Ishikawa (cell line): Measurements from ENCODE around the gene ETNK2.

Experiments
- CEBPB ChIP-seq: IDR thresholded peaks from 2 replicates; pipeline ENCODE4 v1.6.1; 2012
- CREB1 ChIP-seq: IDR thresholded peaks from 2 replicates; pipeline ENCODE4 v1.6.1; 2012; ENCODE audit warnings: low read depth
- EGR1 ChIP-seq: IDR thresholded peaks from 2 replicates; pipeline ENCODE4 v1.6.1; 2012
- EP300 ChIP-seq: IDR thresholded peaks from 2 replicates; pipeline ENCODE4 v1.6.1; 2012; ENCODE audit warnings: borderline replicate concordance
- FOXM1 ChIP-seq: IDR thresholded peaks from 2 replicates; pipeline ENCODE4 v1.6.1; 2012; ENCODE audit warnings: low read depth, borderline replicate concordance
- MAX ChIP-seq: IDR thresholded peaks from 2 replicates; pipeline ENCODE4 v1.6.1; 2012
- NFIC ChIP-seq: IDR thresholded peaks from 2 replicates; pipeline ENCODE4 v1.6.1; 2012
- RAD21 ChIP-seq: IDR thresholded peaks from 2 replicates; pipeline ENCODE4 v1.6.1; 2012; ENCODE audit warnings: low read depth
- REST ChIP-seq: IDR thresholded peaks from 2 replicates; pipeline ENCODE4 v1.6.1; 2012; ENCODE audit warnings: low read depth, mild to moderate bottlenecking
- TAF1 ChIP-seq: IDR thresholded peaks from 2 replicates; pipeline ENCODE4 v1.6.1; 2012; ENCODE audit warnings: low read depth, mild to moderate bottlenecking
- TCF12 ChIP-seq: IDR thresholded peaks from 2 replicates; pipeline ENCODE4 v1.6.1; 2012; ENCODE audit warnings: low read depth
- TEAD4 ChIP-seq: IDR thresholded peaks from 2 replicates; pipeline ENCODE4 v1.6.1; 2012
- USF1 ChIP-seq: IDR thresholded peaks from 2 replicates; pipeline ENCODE4 v1.6.1; 2012
- YY1 ChIP-seq: IDR thresholded peaks from 2 replicates; pipeline ENCODE4 v1.6.1; 2012; ENCODE audit warnings: low read depth
- ZBTB7A ChIP-seq: IDR thresholded peaks from 2 replicates; pipeline ENCODE4 v1.6.1; 2012; ENCODE audit warnings: low read depth

The ETNK2 gene

GRCh38 chr1:204178487-204179281 lies 26.8 kb upstream of the ETNK2 start:
- TF ChIP-seq REST (peak; percentile 71), NFIC (no peak), USF1 (no peak), YY1 (no peak), FOXM1 (no peak)

GRCh38 chr1:204177133-204177532 lies 25.3 kb upstream of the ETNK2 start:
- TF ChIP-seq REST (no peak), CEBPB (no peak), EGR1 (no peak), TEAD4 (no peak)

GRCh38 chr1:204176049-204176448 lies 24.2 kb upstream of the ETNK2 start:
- TF ChIP-seq MAX (no peak), TEAD4 (no peak), TCF12 (no peak), YY1 (no peak), USF1 (no peak), EGR1 (no peak), FOXM1 (no peak), TAF1 (no peak), CEBPB (no peak), CREB1 (no peak), ZBTB7A (no peak)

- TF ChIP-seq USF1, result no peak
- no peak for TF ChIP-seq REST
- TF ChIP-seq EGR1, result no peak
- TF ChIP-seq NFIC, result no peak
- TF ChIP-seq ZBTB7A, result no peak
- no peak for TF ChIP-seq FOXM1
- TF ChIP-seq CEBPB, result no peak
- no peak for TF ChIP-seq YY1
- TF ChIP-seq TEAD4, result no peak
- TF ChIP-seq RAD21, result no peak
- TF ChIP-seq MAX, result no peak
- no peak for TF ChIP-seq CREB1
- no peak for TF ChIP-seq EP300
- TF ChIP-seq TAF1, result no peak
- no peak for TF ChIP-seq TCF12
Observed at GRCh38 chr1:204174958-204175357, 23.1 kb upstream of the ETNK2 start.
